GM19025 (cell line): ENCODE results near the gene SLC6A2.
"Not testable (repeated sequence)": the region's sequence is repeated elsewhere in the genome, so short reads cannot be mapped to it uniquely, and the experiment has no call there.

Experiments used
- ATAC-seq: cut with Tn5 transposase; IDR thresholded peaks from one replicate; pipeline ENCODE4 v1.9.1; 2021; ENCODE audit warnings: mild to moderate bottlenecking, low read depth, moderate library complexity; ENCODE audit not compliant: unreplicated experiment

SLC6A2 gene

GRCh38 chr16:55753145-55753631 is 97.4 kb downstream of the SLC6A2 start:
- ATAC-seq: not testable (repeated sequence)
